ENCODE results near the gene TMCC2.

TMCC2 gene

DNA sequence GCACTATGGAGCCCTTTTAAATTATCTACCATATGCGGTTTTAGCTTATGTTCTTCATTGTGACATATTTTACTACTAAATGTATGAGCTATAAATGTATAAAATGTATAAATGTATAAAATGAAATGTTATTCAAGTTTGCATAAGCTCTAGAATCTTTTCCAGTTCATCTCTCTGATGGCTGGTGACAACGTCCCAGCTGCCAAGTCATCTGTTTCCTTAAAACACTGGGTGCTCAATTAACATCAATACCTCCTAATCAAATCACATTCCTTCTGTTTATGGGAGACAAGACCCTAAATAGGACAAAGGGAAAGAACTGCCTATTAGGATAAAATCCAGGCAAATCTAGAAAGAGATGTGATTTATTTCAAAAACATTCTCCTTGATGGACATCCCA, 39.1 kb upstream of the TMCC2 start:
- Histone ChIP-seq H2AFZ (ENCODE audit: low read depth) (no peak overlapping the region), H4K20me1 (ENCODE audit: insufficient read depth) (0 out of 2 replicates have a peak, but pooled peaks cover 5% of the 10 kb centered on the region), H3K79me2 (ENCODE audit: insufficient read depth, low read depth) (peaks cover 7% of the 10 kb centered on the region; the same call in 1 of the 2 replicates), H3K4me2 (no peak overlapping the region), H3K9ac (no peak overlapping the region), H3K27me3 (ENCODE audit: insufficient read depth, low read depth) (no peaks in the 10 kb centered on the region), H3K4me1 (ENCODE audit: low read depth, poor library complexity, severe bottlenecking) (peaks cover 17% of the 10 kb centered on the region), H3K36me3 (ENCODE audit: insufficient read depth) (no peaks in the 10 kb centered on the region), H3K4me3 (IDR thresholded peaks at IDR 0.05; ENCODE audit: insufficient read depth, low read depth, low read length) (no peak overlapping the region), H3K27ac (no peak overlapping the region)
- TF ChIP-seq, protein P1, sequence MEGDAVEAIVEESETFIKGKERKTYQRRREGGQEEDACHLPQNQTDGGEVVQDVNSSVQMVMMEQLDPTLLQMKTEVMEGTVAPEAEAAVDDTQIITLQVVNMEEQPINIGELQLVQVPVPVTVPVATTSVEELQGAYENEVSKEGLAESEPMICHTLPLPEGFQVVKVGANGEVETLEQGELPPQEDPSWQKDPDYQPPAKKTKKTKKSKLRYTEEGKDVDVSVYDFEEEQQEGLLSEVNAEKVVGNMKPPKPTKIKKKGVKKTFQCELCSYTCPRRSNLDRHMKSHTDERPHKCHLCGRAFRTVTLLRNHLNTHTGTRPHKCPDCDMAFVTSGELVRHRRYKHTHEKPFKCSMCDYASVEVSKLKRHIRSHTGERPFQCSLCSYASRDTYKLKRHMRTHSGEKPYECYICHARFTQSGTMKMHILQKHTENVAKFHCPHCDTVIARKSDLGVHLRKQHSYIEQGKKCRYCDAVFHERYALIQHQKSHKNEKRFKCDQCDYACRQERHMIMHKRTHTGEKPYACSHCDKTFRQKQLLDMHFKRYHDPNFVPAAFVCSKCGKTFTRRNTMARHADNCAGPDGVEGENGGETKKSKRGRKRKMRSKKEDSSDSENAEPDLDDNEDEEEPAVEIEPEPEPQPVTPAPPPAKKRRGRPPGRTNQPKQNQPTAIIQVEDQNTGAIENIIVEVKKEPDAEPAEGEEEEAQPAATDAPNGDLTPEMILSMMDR (conservative IDR thresholded peaks at IDR 0.05; ENCODE audit: low read depth, low read length): no peak

DNA sequence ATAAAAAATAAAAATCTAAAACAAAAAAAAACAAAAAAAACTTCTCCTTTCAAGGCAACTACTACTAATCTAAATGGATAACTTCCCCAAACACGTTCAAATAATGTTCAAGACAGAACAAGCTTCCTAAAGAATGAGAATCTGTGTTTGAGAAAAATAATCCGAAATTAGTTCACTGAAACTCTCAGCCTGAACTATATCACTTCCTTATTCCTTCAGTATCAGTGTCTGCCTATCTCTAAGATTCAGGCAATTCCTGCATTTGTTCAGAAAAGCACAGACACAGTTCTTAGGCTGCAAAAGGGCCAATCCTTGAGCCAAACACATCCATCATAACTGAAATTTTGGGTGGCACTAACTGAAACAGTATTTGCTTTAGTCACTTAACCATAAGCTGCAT, 38.6 kb upstream of the TMCC2 start:
- peaks cover 7% of the 10 kb centered on the region; the same call in 1 of the 2 replicates for H3K79me2 ChIP-seq (ENCODE audit: insufficient read depth, low read depth)
- no peak overlapping the region for H3K27ac ChIP-seq
- peaks cover 11% of the 10 kb centered on the region for H3K4me1 ChIP-seq (ENCODE audit: low read depth, poor library complexity, severe bottlenecking)
- TF ChIP-seq, protein P1 (conservative IDR thresholded peaks at IDR 0.05; ENCODE audit: low read depth, low read length): no peak
- H3K4me3 ChIP-seq (IDR thresholded peaks at IDR 0.05; ENCODE audit: insufficient read depth, low read depth, low read length): no peak overlapping the region
- no peak overlapping the region for H3K4me2 ChIP-seq
- H4K20me1 ChIP-seq (ENCODE audit: insufficient read depth): 0 out of 2 replicates have a peak, but pooled peaks cover 5% of the 10 kb centered on the region
- no peaks in the 10 kb centered on the region for H3K36me3 ChIP-seq (ENCODE audit: insufficient read depth)
- H2AFZ ChIP-seq (ENCODE audit: low read depth): no peak overlapping the region
- no peaks in the 10 kb centered on the region for H3K27me3 ChIP-seq (ENCODE audit: insufficient read depth, low read depth)
- H3K9ac ChIP-seq: no peak overlapping the region

DNA sequence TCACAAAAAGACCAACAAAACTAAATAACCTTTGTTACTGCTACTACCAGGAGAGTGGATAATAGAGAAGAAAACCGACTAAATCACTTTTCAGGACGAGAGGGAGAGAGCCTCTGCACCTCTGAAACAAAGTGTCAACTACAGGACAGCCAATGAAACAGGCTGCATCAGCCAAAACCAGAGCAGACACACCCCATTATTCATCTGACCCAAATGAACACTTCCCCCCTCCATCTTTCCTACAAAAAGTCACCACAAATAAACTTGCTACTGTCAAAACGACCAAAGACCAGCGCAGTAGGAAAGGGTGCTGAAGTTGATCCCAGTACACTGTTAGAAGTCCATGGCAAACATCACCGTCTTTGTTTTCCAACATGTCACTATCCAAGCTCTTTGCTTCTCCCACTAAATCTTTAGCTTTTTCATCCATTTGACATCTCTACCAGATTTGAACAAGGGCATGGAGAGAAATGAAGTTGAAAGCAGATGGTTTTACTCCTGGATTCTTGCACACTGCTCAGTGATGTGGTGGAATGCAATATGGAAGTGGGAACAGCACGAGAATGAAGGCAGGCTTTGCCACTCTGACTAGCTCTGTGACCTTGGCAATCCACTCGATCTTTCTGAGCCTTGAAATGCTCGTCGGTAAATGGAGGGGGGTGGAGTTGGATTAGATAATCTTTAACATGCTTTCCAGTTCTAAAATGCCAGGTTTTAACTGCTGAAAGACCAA, 36.7 kb upstream of the TMCC2 start:
- H3K36me3 ChIP-seq (ENCODE audit: insufficient read depth): no peaks in the 10 kb centered on the region
- no peak overlapping the region for H3K27ac ChIP-seq
- peaks cover 14% of the 10 kb centered on the region; the same call in 1 of the 2 replicates for H3K79me2 ChIP-seq (ENCODE audit: insufficient read depth, low read depth)
- H3K27me3 ChIP-seq (ENCODE audit: insufficient read depth, low read depth): no peaks in the 10 kb centered on the region
- H3K4me2 ChIP-seq: no peak overlapping the region
- H4K20me1 ChIP-seq (ENCODE audit: insufficient read depth): 0 out of 2 replicates have a peak, but pooled peaks cover 5% of the 10 kb centered on the region
- no peak overlapping the region for H3K4me3 ChIP-seq (IDR thresholded peaks at IDR 0.05; ENCODE audit: insufficient read depth, low read depth, low read length)
- H3K4me1 ChIP-seq (ENCODE audit: low read depth, poor library complexity, severe bottlenecking): peaks cover 3% of the 10 kb centered on the region
- H2AFZ ChIP-seq (ENCODE audit: low read depth): no peak overlapping the region
- TF ChIP-seq, protein P1 (conservative IDR thresholded peaks at IDR 0.05; ENCODE audit: low read depth, low read length): no peak
- H3K9ac ChIP-seq: no peak overlapping the region

DNA sequence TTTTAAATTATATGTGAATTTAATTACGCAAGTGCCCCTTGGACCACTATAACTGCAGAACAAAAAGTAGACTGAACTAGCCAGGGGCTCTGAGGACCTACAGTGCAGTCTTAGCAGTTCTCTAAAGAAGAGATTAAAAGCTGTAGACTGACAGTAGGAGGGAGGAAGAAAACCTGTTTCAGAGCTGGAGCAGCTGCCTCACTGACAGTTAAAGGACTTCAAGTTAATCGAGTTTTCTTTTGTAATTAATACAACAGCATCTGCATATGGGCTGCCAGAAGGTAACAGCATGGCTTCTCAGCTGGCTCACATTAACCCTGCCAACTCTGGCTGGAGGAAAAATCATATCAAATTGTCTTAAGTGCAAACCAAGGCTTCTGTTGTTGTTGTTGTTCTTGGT, 36.1 kb upstream of the TMCC2 start:
- H3K27me3 ChIP-seq (ENCODE audit: insufficient read depth, low read depth): no peaks in the 10 kb centered on the region
- no peak overlapping the region for H2AFZ ChIP-seq (ENCODE audit: low read depth)
- no peaks in the 10 kb centered on the region for H3K36me3 ChIP-seq (ENCODE audit: insufficient read depth)
- H3K27ac ChIP-seq: no peak overlapping the region
- H3K79me2 ChIP-seq (ENCODE audit: insufficient read depth, low read depth): peaks cover 14% of the 10 kb centered on the region; the same call in 1 of the 2 replicates
- TF ChIP-seq, protein P1 (conservative IDR thresholded peaks at IDR 0.05; ENCODE audit: low read depth, low read length): no peak
- H3K4me2 ChIP-seq: no peak overlapping the region
- no peak overlapping the region for H3K4me3 ChIP-seq (IDR thresholded peaks at IDR 0.05; ENCODE audit: insufficient read depth, low read depth, low read length)
- 0 out of 2 replicates have a peak, but pooled peaks cover 5% of the 10 kb centered on the region for H4K20me1 ChIP-seq (ENCODE audit: insufficient read depth)
- no peaks in the 10 kb centered on the region for H3K4me1 ChIP-seq (ENCODE audit: low read depth, poor library complexity, severe bottlenecking)
- no peak overlapping the region for H3K9ac ChIP-seq
